ENCODE measurements around the gene KCTD16.

KCTD16 gene

GRCh38 chr5:144418719-144419118, 248.0 kb downstream of the KCTD16 start:
- no peak for DNase-seq

GRCh38 chr5:144421411-144421810, 250.7 kb downstream of the KCTD16 start:
- DNase-seq, result no peak

- no peak for DNase-seq
Observed at GRCh38 chr5:144422018-144422727, 251.5 kb downstream of the KCTD16 start.

- no peak for DNase-seq
Observed at GRCh38 chr5:144427866-144428265, 257.2 kb downstream of the KCTD16 start.

GRCh38 chr5:144428326-144428725, 257.7 kb downstream of the KCTD16 start:
- DNase-seq, result no peak

DNA sequence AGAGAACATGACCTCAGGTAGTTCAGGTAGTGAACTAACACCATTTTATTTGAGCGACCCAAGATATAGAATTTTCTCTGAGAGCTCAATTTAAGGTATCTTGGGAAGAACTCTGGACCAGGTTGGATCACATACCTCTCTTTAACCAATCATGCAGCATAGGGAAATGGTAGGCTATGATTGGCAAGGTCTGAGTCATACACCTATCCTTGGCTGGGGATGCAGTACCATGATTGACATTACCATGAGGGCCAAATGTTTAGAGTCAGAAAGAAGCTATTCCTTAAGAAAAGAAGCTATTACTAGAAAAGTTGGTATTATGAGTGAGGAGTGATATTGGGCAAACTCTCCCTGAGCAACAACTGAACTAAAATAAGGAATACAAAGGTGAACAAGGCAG, 258.7 kb downstream of the KCTD16 start:
- no peak for DNase-seq

DNA sequence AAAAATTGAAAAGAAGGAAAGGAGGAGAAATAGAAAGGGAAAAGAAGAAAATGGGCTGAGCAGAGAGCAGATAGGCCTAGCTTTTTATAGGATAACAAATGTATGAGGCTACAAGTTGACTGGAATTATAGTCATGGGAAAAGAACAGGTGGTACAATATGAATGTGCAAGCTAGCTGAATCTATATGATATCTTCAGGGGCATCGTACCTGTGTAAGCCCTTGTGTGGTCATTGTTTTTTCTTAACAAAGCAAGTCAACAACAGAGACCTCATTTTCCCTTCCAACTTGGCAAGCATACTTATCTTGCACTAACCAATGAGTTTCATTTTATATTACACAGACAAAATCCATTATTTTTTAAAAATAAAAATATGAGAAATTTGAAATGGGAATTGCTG, 259.2 kb downstream of the KCTD16 start:
- no peak for DNase-seq

- no peak for DNase-seq
Observed at GRCh38 chr5:144433140-144433822, 262.6 kb downstream of the KCTD16 start.

DNA sequence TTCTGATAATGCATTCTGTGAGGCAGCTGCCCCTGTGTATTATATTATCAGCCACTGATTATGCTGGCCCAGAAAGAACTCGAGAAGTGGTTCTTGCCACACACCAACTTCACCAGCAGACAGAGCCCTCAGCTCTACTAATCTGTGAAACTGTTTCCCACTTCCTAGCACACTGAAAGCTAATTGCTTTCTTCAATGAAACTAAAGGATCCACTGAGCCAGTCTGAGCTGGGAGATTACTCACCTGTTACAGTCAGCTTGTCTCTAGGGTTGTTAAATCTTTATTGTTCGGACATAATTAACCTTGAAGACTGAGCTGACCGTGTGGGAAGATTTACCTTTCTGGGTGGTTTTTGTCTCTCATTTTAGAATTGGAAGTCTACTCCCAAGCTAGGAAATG, 263.2 kb downstream of the KCTD16 start:
- no peak for DNase-seq

GRCh38 chr5:144436007-144436406, 265.3 kb downstream of the KCTD16 start:
- no peak for DNase-seq

GRCh38 chr5:144438237-144438636, 267.6 kb downstream of the KCTD16 start:
- DNase-seq, result no peak

GRCh38 chr5:144448457-144448856, 277.8 kb downstream of the KCTD16 start:
- DNase-seq, result no peak

- no peak for DNase-seq
Observed at GRCh38 chr5:144451187-144451973, 280.7 kb downstream of the KCTD16 start.

GRCh38 chr5:144453753-144454152, 283.1 kb downstream of the KCTD16 start:
- DNase-seq, result no peak

DNA sequence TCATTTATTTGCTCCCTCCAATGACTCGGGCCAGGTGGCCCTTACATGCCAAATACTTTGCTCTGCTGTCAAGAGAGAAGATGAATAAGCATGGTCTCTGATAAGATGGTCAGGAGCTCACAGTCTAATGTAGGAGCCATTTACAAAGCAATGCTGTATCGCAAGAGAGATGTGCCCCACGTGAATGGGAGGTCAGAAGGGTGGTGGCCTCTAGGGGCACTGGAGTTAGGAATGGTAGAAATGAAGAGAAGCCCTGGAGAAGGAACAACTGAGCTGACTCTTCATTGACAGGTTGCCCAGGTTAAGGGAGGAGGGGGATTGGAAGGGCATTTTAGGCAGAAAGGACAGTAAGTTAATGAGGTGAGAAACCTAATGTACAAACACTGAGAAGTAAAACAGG, 286.5 kb downstream of the KCTD16 start:
- DNase-seq, result no peak

DNA sequence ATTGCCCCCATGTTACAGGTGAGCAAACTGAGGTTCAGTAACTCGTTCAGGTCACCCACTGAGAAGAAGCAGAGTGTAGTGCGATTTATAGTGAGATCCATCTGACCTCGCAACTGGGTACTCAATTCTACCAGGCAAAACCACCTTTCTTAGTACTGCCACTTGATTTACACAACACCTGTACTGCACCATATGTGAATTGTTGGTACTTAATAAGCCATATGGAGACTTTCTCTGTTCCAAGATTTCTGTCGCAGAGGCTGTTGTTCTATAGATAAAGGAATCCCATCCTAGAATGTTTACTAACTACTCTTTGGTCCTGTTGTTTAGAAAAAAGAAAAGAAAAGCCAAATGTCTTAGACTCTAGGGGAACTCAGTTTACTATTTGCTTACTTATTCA, 287.5 kb downstream of the KCTD16 start:
- no peak for DNase-seq

GRCh38 chr5:144460600-144460999, 289.9 kb downstream of the KCTD16 start:
- no peak for DNase-seq

DNA sequence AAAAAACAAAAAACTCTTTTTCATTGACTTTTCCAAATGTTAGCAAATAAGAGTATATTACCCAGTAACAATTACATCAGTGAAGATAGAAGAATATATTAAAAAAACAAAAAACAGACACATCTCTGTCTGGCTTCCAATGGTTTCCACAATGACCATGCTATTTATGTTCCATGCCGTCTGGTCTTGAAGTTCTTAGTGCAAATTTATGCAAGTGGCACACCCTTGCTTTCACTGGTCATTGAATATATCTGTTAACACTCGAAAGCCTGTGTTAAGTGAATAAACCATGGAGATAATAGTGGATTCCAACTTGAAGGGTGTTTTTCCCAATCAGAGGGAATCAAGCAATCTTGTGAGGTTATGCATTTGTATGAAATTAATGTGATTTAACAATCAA, 291.9 kb downstream of the KCTD16 start:
- DNase-seq, result no peak

GRCh38 chr5:144463481-144464223, 293.0 kb downstream of the KCTD16 start:
- DNase-seq, result no peak

GRCh38 chr5:144464306-144464705, 293.6 kb downstream of the KCTD16 start:
- no peak for DNase-seq

- no peak for DNase-seq
Observed at GRCh38 chr5:144465441-144465840, 294.8 kb downstream of the KCTD16 start.

DNA sequence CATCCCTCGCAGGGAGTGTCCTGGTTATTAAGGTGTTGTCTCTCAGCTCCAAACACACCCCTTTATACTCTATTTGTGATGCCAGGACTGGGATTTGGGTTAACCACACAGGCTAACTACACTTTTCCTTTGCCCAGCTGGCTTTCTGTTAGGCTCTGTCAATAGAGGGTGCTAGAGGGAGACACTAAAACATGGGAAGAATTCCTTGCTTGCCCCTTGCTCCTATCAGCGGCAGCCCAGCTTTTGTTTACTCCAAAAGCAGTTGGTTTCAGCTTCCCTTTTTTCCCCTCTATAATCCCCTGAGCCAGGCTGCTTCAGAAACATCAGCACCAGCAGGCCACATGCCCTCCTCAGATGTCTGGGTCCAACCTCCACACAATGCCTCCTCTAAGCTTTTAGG, 297.1 kb downstream of the KCTD16 start:
- DNase-seq, result no peak

- no peak for DNase-seq
Observed at GRCh38 chr5:144468571-144468970, 297.9 kb downstream of the KCTD16 start.

Data from activated effector memory CD4-positive, alpha-beta T cell treated with anti-CD3 and anti-CD28 coated beads, Interleukin-2, amount 50 U/mL, for 16 hours (primary cell).